NCI-H446 treated with DMSO at 0.1 percent for 48 hours (cell line): ENCODE results near the gene KRTAP4-3.
"Not testable (repeated sequence)": the region's sequence is repeated elsewhere in the genome, so short reads cannot be mapped to it uniquely, and the experiment has no call there.

Source experiments
- DNase-seq: peaks from one replicate; lab custom pipeline; 2025; lab: John Stamatoyannopoulos, UW

Gene KRTAP4-3

GRCh38 chr17:41168121-41168520, at the start of gene KRTAP4-3:
Gene KRTAP4-3, minus strand, starts transcription at chr17:41168221. Its CDS starts 49 bp downstream, at chr17:41168172.
- no peak for DNase-seq

- DNase-seq = no peak
Measured at GRCh38 chr17:41215681-41216080, 47.7 kb upstream of the KRTAP4-3 start.

DNA sequence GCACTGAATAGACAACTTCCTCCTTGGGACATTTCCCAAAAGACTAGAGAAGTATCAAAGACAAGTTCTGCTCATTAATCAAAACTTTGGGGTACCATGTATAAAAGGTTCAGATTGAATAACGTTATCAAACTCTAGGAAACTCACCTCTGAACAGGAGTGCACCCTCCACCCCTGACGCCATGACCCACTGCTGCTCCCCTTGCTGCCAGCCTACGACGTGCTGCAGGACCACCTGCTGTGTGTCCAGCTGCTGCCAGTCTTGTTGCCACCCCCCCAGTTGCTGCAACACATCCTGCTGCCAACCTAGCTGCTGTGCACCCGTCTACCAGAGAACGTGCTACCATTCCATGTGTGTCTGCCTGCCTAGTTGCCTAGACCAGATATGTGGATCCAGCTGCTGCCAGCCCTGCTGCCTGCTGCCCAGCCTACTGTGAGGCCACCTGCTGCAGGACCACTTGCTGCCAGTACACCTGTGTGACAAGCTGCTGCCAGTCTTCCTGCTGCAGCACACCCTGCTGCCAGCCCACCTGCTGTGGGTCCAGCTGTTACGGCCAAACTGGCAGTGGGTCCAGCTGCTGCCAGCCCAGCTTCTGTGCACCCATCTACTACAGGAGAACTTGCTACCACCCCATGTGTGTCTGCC, 44.6 kb upstream of the KRTAP4-3 start:
- DNase-seq = peak; percentile 2

DNA sequence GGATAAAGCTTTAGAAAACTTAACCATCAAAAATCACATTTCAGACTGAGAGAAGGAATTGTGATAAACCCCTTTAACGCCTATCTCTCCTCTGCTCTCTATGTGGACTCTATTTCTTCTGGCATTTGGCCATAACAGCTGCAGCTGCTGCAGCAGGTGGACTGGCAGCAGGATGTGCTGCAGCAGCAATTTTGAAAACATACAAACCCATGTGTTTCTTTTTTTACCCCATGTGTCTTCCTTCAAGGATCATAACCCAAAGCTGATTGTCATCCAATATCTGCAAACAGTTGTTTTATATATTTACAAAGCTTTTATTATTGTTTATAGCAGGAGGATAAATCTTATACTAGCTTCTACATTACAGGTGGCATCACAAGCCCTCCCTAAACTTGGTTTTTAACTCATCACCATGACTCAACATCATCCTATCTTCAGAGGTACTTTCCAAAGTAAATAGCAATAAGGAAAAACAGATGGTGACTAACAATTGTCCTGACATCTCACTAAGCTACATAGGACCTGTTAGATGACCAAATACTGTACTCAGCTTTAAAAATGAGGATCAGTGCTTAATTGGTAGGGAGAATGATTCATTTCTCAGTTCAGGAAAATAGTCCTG, 43.9 kb upstream of the KRTAP4-3 start:
- DNase-seq = no peak

DNA sequence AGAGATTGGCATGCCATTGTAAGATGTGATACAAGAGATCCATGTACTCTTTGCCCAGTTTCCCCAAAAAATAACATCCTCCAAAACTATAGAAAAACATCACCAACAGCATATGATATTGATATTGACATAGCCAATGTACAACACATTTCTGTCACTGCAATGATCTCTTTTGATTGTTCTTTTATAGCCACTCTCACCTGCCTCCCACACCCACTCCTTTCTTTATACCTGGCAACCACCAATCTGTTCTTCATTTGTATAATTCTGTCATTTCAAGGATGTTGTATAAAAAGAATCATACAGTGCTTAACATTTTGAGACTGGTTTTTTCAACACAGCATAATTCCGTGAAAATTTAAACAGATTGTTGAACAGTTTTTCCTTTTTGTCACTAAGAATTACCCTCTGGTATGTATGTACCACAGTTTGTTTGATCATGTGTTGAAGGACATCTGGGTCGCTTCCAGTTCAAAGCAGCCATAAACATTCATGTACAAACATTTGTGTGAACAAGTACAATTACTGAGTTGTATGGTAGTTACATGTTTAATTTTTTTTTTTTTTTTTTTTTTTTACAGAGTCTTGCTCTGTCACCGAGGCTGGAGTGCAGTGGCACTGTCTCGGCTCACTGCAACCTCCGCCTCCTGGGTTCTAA, 31.5 kb upstream of the KRTAP4-3 start:
- DNase-seq = no peak

DNA sequence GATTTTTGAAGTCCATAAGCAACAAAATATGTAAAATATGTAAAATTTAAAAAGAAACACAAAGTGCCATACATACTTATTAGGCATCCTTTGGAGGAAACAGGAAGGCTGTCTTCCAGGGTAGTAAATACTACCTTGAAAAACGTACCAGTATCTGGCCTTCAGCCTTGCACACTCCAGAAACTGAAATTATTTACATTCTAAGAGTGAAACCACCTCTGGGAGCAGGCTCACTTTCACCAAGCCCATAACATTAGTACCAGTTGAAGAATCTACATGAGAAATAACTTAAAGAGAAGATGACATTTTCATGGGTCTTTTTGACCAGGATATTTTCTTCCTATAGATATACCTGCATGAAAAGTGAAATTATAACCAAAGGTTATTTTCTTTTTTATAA, 28.0 kb upstream of the KRTAP4-3 start:
- DNase-seq = no peak

GRCh38 chr17:41190328-41190727, 22.3 kb upstream of the KRTAP4-3 start:
- no peak for DNase-seq

GRCh38 chr17:41189837-41190318, 21.9 kb upstream of the KRTAP4-3 start, which contains the start of gene KRTAP9-1:
Gene KRTAP9-1, plus strand, starts transcription at chr17:41189887. Its CDS starts 0 bp downstream, at chr17:41189887.
- not testable (repeated sequence) for DNase-seq

GRCh38 chr17:41186872-41187271, 18.9 kb upstream of the KRTAP4-3 start:
- DNase-seq = no peak

GRCh38 chr17:41185001-41185400, 17.0 kb upstream of the KRTAP4-3 start:
- no peak for DNase-seq

- DNase-seq = no peak
Measured at GRCh38 chr17:41184480-41184961, 16.5 kb upstream of the KRTAP4-3 start, which contains the start of gene KRTAP4-1. Gene KRTAP4-1, minus strand, starts transcription at chr17:41184911. Its CDS starts 57 bp downstream, at chr17:41184854.

DNA sequence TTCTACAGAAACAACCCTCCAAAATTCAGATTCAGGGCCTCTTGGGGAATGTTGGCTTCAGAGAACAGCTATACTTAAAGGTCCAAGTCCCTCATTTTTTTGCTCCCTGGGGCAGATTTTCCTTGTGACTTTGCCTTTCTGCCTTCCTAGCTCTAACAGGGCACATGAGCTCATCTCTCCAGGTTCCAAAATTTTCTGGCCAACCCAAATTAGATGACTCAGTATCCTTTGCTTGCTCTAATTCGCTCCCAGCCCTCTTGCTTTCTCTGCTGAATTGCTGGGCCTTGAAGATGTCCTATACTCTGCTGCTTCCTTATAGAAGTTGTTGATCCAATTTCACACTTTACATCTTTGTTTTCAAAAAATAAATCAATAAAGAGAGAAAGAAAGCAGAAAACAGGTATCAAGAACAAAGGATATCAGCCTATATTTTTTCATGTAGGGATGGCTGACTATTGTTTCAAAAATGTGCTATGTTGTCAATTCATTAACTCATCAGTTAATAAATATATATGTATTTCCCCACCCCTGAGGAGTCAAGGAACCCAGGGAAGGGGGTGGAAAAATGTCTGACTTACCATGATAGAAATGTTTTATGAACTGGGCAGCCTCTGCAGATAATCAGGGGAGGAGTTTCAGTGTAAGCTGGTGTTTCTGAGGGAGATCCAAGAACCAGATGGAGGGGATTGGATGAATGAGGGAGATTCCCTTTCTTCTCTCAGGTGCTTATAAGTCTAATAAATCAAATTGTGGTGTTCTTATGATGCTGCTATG, 11.0 kb upstream of the KRTAP4-3 start:
- no peak for DNase-seq

DNA sequence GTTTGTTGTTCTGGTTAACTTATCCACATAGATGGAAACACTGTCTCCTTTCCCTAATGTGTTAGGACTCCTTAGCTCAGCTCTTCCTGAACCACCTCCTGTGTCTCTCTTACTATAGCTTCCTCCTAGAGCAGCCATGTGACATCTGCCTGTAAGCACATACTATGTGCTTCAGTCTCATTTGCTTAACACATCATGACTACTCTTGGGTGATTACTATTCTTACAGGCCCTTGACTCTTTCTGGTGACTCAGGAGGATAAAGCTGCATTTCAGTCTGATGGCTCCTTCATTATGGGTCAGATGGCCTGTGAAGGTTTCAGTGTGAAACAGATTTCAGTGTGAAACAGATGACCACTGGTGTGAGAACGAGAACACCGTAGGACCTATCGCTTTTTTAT, 10.3 kb upstream of the KRTAP4-3 start:
- DNase-seq = no peak

DNA sequence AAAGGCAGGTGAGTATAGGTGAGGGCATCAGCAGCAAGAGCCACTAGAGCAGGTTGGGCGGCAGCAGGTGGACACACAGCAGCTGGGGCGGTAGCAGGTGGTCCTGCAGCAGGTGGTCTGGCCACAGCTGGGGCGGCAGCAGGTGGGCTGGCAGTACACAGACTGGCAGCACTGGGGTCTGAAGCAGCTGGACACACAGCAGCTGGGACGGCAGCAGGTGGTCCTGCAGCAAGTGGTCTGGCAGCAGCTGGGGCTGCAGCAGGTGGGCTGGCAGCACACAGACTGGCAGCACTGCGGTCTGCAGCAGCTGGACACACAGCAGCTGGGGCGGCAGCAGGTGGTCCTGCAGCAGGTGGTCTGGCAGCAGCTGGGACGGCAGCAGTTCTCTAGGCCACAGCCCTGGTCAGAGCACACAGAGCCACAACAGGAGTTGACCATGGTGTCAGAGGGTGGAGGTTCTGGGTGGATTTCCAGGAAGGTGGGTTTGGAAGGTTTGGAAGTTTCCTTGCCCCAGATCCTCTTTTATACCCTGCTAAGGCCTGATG, 9.8 kb upstream of the KRTAP4-3 start, which contains the start of gene KRTAP4-2:
Gene KRTAP4-2, minus strand, starts transcription at position 495 of the 545 bp plus-strand sequence. Its CDS starts 57 bp downstream, at position 438.
- DNase-seq = no peak

- DNase-seq = no peak
Measured at GRCh38 chr17:41176744-41177387, 8.8 kb upstream of the KRTAP4-3 start.

GRCh38 chr17:41171886-41172285, 3.9 kb upstream of the KRTAP4-3 start:
- DNase-seq = no peak

DNA sequence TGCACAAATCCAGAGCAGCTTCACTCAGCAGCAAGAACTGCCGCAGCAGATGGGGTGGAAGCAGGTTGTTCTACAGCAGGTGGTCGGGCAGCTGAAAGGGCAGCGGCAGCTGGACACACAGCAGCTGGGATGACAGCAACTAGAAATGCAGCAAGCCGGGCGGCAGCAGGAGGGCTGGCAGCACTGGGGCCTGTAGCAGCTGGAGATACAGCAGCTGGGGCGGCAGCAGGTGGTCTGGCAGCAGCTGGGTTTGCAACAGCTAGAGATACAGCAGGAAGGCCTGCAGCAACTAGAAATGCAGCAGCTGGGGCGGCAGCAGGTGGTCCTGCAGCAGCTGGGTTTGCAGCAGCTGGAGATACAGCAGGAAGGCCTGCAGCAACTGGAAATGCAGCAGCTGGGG, 460 bp downstream of the KRTAP4-3 start:
- DNase-seq = no peak

DNA sequence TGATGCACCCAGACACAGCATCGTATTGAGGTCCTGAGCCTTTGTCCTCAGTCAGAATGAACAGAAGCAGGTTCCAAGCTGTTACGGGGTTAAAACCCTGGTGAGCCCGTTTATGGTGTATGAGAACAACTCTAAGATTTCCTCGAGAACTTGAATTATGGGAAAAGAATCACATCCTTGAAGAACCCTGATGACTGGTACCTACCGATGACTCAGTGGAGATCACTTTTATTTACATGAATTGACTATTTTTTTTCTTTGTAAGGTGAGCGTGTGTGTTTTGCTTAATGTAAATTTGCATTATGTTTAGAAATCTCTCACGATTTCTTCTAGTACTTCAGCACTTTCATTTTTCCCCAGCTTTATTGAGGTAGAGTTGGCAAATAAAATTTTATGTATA, 4.2 kb downstream of the KRTAP4-3 start:
- DNase-seq = no peak

DNA sequence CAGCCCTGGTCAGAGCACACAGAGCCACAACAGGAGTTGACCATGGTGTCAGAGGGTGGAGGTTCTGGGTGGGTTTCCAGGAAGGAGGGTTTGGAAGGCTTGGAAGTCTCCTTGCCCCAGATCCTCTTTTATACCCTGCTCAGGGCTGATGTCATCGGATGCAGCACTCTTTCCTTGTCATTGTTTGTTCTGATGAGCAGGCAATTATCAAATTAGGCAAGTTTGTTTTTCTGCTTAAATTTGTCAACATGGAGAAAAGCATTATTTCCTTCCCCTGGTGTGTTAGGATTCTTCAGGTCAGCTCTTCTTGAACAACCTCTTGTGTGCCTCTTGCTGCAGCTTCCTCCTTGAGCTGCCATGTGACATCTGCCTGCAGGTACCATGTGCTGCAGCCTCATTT, 7.4 kb downstream of the KRTAP4-3 start, which contains the start of gene KRTAP4-4:
Gene KRTAP4-4, minus strand, starts transcription at position 101 of the 400 bp plus-strand sequence. Its CDS starts 57 bp downstream, at position 44.
- no peak for DNase-seq

DNA sequence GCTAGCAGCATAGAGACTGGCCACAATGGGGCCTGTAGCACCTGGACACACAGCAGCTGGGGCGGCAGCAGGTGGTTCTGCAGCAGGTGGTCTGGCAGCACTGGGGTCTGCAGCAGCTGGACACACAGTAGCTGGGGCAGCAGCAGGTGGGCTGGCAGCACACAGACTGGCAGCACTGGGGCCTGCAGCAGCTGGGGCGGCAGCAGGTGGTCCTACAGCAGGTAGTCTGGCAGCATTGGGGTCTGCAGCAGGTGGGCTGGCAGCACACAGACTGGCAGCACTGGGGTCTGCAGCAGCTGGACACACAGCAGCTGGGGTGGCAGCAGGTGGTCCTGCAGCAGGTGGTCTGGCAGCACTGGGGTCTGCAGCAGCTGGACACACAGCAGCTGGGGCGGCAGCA, 7.8 kb downstream of the KRTAP4-3 start:
- not testable (repeated sequence) for DNase-seq

- no peak for DNase-seq
Measured at GRCh38 chr17:41153856-41154255, 14.2 kb downstream of the KRTAP4-3 start.
